D721Med (cell line): Measurements from ENCODE around the gene CHCHD3.

Experiments used
- DNase-seq: peaks from one replicate; pipeline ENCODE4 v3.0.0; 2011; ENCODE audit warnings: low spot score; ENCODE audit not compliant: insufficient read length
- FAIRE-seq: peaks from 2 replicates; lab custom pipeline; 2011; peaks lifted over from hg19 to GRCh38; lab: Jason Lieb, UNC
- CTCF ChIP-seq: IDR thresholded peaks from 2 replicates; pipeline ENCODE4 v1.5.1; 2012; ENCODE audit warnings: mild to moderate bottlenecking, control low read depth; ENCODE audit not compliant: insufficient read depth; ENCODE audit errors: missing control alignments

The CHCHD3 gene

GRCh38 chr7:132739271-132739955 is 342.5 kb downstream of the CHCHD3 start:
- no peak for TF ChIP-seq CTCF
- no peak for FAIRE-seq
- DNase-seq = no peak

- FAIRE-seq (no peak), DNase-seq (no peak)
- TF ChIP-seq CTCF = no peak
Measured at GRCh38 chr7:132738254-132738653, 343.6 kb downstream of the CHCHD3 start.

GRCh38 chr7:132735476-132735875 is 346.4 kb downstream of the CHCHD3 start:
- no peak for TF ChIP-seq CTCF
- DNase-seq = no peak
- no peak for FAIRE-seq
